Measurements from ENCODE around the gene RFPL2.

DNA sequence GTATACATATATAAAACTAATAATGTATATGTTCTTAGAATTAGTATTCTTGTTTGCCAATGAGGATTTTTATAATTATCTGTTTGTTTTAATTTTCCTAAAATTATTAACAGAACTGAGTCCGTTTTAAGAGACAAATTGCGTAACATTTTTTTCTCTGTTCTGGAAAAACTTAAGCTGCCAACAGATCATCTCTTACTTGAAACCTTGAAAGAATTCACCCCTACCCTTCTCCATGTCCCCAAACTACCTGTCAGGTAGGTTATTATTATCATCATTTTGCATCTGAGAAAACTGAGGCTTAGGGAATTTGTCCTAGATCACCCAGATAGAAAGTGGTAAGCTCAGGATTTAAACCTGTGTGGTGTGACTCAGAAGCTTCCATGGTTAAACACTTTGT, 35.6 kb upstream of the RFPL2 start:
- no peak for TF ChIP-seq POLR2A (IDR thresholded peaks at IDR 0.05)
- TF ChIP-seq, protein P1, sequence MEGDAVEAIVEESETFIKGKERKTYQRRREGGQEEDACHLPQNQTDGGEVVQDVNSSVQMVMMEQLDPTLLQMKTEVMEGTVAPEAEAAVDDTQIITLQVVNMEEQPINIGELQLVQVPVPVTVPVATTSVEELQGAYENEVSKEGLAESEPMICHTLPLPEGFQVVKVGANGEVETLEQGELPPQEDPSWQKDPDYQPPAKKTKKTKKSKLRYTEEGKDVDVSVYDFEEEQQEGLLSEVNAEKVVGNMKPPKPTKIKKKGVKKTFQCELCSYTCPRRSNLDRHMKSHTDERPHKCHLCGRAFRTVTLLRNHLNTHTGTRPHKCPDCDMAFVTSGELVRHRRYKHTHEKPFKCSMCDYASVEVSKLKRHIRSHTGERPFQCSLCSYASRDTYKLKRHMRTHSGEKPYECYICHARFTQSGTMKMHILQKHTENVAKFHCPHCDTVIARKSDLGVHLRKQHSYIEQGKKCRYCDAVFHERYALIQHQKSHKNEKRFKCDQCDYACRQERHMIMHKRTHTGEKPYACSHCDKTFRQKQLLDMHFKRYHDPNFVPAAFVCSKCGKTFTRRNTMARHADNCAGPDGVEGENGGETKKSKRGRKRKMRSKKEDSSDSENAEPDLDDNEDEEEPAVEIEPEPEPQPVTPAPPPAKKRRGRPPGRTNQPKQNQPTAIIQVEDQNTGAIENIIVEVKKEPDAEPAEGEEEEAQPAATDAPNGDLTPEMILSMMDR (IDR thresholded peaks at IDR 0.05) = no peak
